Suprapubic skin (tissue), 4 donors: ENCODE results near the gene DZANK1. TPM values are rescaled to one million over a fixed set of nuclear protein-coding genes. Genes with fewer than 3 reads are reported as not detected.
A peak's percentile ranks its signal among the peaks of the same experiment; 100 is the strongest.
"Not testable (repeated sequence)": the region's sequence is repeated elsewhere in the genome, so short reads cannot be mapped to it uniquely, and the experiment has no call there.

Source experiments
- DNase-seq, 2 donors: peaks; one replicate each; pipeline ENCODE4 v3.0.0-alpha.2; 2019; ENCODE audit warnings: low spot score in 2 of 2
- H3K27ac ChIP-seq: fragments of 200-600 bp; sonication (generic); one replicate; pipeline ENCODE4 v1.5.1; 2019
- H3K27me3 ChIP-seq: fragments of 200-600 bp; sonication (generic); one replicate; pipeline ENCODE4 v1.5.1; 2019
- H3K36me3 ChIP-seq: fragments of 200-600 bp; sonication (generic); one replicate; pipeline ENCODE4 v1.5.1; 2019
- H3K4me1 ChIP-seq: fragments of 200-600 bp; sonication (generic); one replicate; pipeline ENCODE4 v1.5.1; 2019
- H3K4me3 ChIP-seq: fragments of 200-600 bp; sonication (generic); one replicate; pipeline ENCODE4 v1.5.1; 2019; ENCODE audit warnings: mild to moderate bottlenecking
- H3K9me3 ChIP-seq: fragments of 200-600 bp; sonication (generic); one replicate; pipeline ENCODE4 v1.5.1; 2019
- EP300 ChIP-seq: sonication (generic); formaldehyde crosslinking; IDR thresholded peaks from one replicate; pipeline ENCODE4 v1.6.1; 2017; ENCODE audit warnings: antibody characterized with exemption
- POLR2A ChIP-seq, 2 donors: fragments of 450-650 bp; IDR thresholded peaks; one replicate each; pipeline ENCODE4 v1.6.1; 2017; ENCODE audit warnings: antibody characterized with exemption in 2 of 2, mild to moderate bottlenecking in 2 of 2, moderate library complexity in 2 of 2
- POLR2AphosphoS5 ChIP-seq, 3 donors: sonication (generic); formaldehyde crosslinking; IDR thresholded peaks; one replicate each; pipeline ENCODE4 v1.6.1; 2017; ENCODE audit warnings: antibody characterized with exemption in 3 of 3
- WGBS: methylation state at CpG from one replicate; pipeline ENCODE4 v1.1.5; 2018; 5-methylcytosine and 5-hydroxymethylcytosine counted together
- total RNA-seq, 4 donors: library from RNA; depleted of rRNA; stranded (reverse); fragments of >200 nt; gene quantifications; one replicate each; pipeline ENCODE4 v1.1.0, GENCODE V29; 2016
- TF ChIP-seq, protein P1 (sequence below), 2 donors: fragments of 200-600 bp in 1 of 2; fragments of 450-650 bp in 1 of 2; sonication (generic) in 1 of 2; IDR thresholded peaks; one replicate each; pipeline ENCODE4 v1.5.1; 2016 to 2019; ENCODE audit warnings: antibody characterized with exemption in 2 of 2, mild to moderate bottlenecking in 1 of 2, moderate library complexity in 1 of 2

DZANK1 gene
- total RNA-seq, 4 donors from 2014 or later: 1.7 to 4.5 (median 3.0) TPM

DNA sequence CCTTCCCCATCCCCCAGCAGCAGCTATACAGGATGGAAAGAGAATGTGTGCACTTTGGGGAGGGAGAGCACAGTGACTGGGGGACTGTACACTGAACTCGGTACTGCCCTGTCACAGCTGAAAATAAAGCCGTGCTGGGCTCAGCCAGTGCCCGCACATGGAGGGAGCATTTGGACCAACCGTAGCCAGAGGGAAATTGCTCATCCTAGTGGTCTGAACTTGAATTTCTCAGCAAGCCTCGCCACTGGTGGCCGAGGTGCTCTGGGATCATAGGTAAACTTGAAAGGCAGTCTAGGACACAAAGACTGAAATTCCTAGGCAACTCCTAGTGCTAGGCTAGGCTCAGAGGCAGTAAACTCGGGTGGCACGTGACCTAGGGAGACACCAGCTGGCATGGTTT is 61.0 kb downstream of the DZANK1 start:
- WGBS: 92% methylated on average over 8 of the region's 8 CpGs
- no peaks in the 10 kb centered on the region for H3K9me3 ChIP-seq

DNA sequence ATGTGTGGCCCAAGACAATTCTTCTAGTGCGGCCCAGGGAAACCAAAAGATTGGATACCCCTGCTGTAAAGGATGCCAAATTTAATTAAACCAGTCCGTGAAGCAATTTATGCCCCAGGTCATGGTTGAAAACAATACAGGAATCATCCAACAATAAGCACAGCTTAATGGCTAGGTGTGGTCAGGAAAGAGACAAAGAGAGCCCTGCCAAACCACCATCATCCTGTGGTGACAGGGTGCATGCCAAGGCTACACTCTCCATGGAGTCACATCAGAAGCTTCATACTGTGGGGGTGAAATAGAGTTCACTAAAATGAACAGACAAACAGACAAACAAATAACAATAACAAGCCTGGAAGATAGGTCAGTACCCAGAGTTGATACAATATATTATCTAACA is 62.7 kb downstream of the DZANK1 start:
- Histone ChIP-seq H3K36me3 (peaks cover 6% of the 10 kb centered on the region), H3K27ac (peak overlapping the region; percentile 45), H3K4me1 (no peaks in the 10 kb centered on the region), H3K9me3 (no peaks in the 10 kb centered on the region), H3K4me3 (no peak overlapping the region), H3K27me3 (no peaks in the 10 kb centered on the region)
- DNase-seq: no peak
- TF ChIP-seq POLR2AphosphoS5 (IDR thresholded peaks at IDR 0.05): peak in 1 of 3 donors; percentile 18
- TF ChIP-seq, protein P1, sequence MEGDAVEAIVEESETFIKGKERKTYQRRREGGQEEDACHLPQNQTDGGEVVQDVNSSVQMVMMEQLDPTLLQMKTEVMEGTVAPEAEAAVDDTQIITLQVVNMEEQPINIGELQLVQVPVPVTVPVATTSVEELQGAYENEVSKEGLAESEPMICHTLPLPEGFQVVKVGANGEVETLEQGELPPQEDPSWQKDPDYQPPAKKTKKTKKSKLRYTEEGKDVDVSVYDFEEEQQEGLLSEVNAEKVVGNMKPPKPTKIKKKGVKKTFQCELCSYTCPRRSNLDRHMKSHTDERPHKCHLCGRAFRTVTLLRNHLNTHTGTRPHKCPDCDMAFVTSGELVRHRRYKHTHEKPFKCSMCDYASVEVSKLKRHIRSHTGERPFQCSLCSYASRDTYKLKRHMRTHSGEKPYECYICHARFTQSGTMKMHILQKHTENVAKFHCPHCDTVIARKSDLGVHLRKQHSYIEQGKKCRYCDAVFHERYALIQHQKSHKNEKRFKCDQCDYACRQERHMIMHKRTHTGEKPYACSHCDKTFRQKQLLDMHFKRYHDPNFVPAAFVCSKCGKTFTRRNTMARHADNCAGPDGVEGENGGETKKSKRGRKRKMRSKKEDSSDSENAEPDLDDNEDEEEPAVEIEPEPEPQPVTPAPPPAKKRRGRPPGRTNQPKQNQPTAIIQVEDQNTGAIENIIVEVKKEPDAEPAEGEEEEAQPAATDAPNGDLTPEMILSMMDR (IDR thresholded peaks at IDR 0.05): no peak
- 62% methylated on average over 2 of the region's 2 CpGs for WGBS

More for the DNA sequence above, 61.0 kb downstream of the DZANK1 start:
- Histone ChIP-seq H3K36me3 (peaks cover 6% of the 10 kb centered on the region), H3K4me1 (no peaks in the 10 kb centered on the region), H3K4me3 (no peak overlapping the region), H3K27me3 (no peaks in the 10 kb centered on the region), H3K27ac (no peak overlapping the region)
- no peak for DNase-seq
- TF ChIP-seq, protein P1 (IDR thresholded peaks at IDR 0.05): no peak

DNA sequence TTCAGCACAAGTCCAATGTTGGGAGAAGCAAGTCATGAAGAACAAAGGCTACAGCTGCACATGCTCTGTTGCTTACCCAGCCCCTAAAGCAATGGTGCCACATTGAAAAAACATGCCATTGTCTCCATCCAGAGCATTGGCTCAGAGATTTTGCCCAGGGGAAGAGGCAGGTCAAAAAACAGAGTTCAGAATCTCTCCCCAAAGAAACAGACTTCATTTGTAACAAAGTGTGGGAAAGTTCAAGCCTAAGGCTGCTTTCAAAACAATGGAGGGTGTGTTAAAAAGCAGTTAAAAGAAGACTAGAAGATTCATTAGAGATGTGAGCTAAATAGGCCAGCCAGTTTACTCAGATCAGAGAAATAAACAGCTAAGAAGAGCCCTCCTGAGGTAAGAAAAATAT is 63.6 kb downstream of the DZANK1 start:
- no peaks in the 10 kb centered on the region for H3K27me3 ChIP-seq
- TF ChIP-seq POLR2AphosphoS5 (IDR thresholded peaks at IDR 0.05): no peak
- TF ChIP-seq, protein P1 (IDR thresholded peaks at IDR 0.05): no peak
- TF ChIP-seq EP300: no peak
- TF ChIP-seq POLR2A (IDR thresholded peaks at IDR 0.05): no peak
- no peak for DNase-seq
- H3K36me3 ChIP-seq: peaks cover 6% of the 10 kb centered on the region
- no peaks in the 10 kb centered on the region for H3K9me3 ChIP-seq
- H3K4me3 ChIP-seq: no peak overlapping the region
- peak overlapping the region; percentile 47 for H3K27ac ChIP-seq
- H3K4me1 ChIP-seq: no peaks in the 10 kb centered on the region

DNA sequence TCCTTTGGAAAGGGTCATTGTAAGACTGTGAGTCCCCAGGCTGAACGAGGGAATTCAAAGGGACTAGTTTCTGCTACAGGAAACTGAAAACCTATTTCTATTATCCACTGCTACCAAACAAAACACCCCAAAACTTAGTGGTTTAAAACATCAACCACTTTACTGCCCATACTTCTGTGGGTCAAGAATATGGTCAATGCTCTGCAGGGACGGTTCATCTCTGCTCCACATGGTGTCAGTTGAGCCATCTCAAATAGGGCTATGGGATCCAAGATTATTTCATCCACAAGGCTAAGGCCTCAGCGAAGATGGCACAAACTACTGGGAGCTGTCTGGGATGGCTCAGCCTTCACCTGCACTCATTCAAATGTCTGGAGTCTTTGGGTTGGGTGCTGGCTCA is 65.5 kb downstream of the DZANK1 start:
- TF ChIP-seq, protein P1 (IDR thresholded peaks at IDR 0.05): no peak
- TF ChIP-seq EP300: no peak
- TF ChIP-seq POLR2A (IDR thresholded peaks at IDR 0.05): no peak
- TF ChIP-seq POLR2AphosphoS5 (IDR thresholded peaks at IDR 0.05): no peak
- 93% methylated on average over 3 of the region's 3 CpGs for WGBS
- no peaks in the 10 kb centered on the region for H3K4me1 ChIP-seq

DNA sequence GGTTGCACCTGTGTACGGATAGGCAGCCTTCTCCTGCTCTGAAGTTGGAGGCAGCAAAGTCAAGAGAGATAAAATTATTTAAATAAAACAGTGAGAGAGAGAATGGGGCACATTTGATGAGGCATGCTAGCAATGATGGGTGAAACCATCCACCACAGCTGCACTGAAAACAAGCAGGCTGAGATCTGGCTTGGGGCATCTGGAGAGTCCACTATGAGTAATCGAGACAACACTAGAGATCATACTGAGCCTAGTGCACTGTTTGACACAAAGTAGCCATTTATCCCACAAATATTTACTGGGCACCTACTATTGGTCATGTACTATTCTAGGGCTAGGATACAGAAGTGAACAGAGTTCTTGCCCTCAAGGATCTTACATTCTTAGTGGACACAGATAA is 66.4 kb downstream of the DZANK1 start:
- H3K36me3 ChIP-seq: peaks cover 6% of the 10 kb centered on the region
- TF ChIP-seq POLR2AphosphoS5 (IDR thresholded peaks at IDR 0.05) (no peak), EP300 (no peak), POLR2A (IDR thresholded peaks at IDR 0.05) (no peak)
- TF ChIP-seq, protein P1 (IDR thresholded peaks at IDR 0.05): no peak
- no peak overlapping the region for H3K4me3 ChIP-seq
- no peaks in the 10 kb centered on the region for H3K27me3 ChIP-seq
- WGBS: 98% methylated on average over 2 of the region's 2 CpGs
- no peak overlapping the region for H3K27ac ChIP-seq
- no peaks in the 10 kb centered on the region for H3K9me3 ChIP-seq
- DNase-seq: no peak
- no peaks in the 10 kb centered on the region for H3K4me1 ChIP-seq

More for the DNA sequence above, 65.5 kb downstream of the DZANK1 start:
- Histone ChIP-seq H3K9me3 (no peaks in the 10 kb centered on the region), H3K36me3 (peaks cover 6% of the 10 kb centered on the region), H3K4me3 (no peak overlapping the region), H3K27me3 (no peaks in the 10 kb centered on the region), H3K27ac (no peak overlapping the region)
- no peak for DNase-seq

DNA sequence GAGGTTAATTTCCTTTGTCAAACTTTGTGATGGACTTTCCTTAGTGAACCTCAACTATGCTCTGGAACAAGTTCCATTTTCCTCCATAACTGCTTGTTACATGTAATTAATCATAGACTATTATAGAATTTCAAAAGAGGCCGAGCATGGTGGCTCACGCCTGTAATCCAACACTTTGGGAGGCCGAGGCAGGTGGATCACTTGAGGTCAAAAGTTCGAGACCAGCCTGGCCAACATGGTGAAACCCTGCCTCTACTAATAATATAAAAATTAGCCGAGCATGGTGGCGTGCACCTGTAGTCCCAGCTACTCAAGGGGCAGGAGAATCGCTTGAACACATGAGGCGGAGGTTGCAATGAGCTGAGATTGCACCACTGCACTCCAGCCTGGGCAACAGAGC is 68.1 kb downstream of the DZANK1 start:
- H3K9me3 ChIP-seq, H3K27ac ChIP-seq, H3K36me3 ChIP-seq, H3K4me3 ChIP-seq, H3K4me1 ChIP-seq, DNase-seq, H3K27me3 ChIP-seq: not testable (repeated sequence)
- WGBS: 96% methylated on average over 8 of the region's 8 CpGs
